C1 segment of cervical spinal cord (tissue), 14 donors: ENCODE data around the gene ZNF672.
"Not testable (repeated sequence)": the region's sequence is repeated elsewhere in the genome, so short reads cannot be mapped to it uniquely, and the experiment has no call there.

Experiments used
- DNase-seq, 14 donors: peaks; one replicate each; lab custom pipeline; 2025; lab: John Stamatoyannopoulos, UW

Gene ZNF672

DNA sequence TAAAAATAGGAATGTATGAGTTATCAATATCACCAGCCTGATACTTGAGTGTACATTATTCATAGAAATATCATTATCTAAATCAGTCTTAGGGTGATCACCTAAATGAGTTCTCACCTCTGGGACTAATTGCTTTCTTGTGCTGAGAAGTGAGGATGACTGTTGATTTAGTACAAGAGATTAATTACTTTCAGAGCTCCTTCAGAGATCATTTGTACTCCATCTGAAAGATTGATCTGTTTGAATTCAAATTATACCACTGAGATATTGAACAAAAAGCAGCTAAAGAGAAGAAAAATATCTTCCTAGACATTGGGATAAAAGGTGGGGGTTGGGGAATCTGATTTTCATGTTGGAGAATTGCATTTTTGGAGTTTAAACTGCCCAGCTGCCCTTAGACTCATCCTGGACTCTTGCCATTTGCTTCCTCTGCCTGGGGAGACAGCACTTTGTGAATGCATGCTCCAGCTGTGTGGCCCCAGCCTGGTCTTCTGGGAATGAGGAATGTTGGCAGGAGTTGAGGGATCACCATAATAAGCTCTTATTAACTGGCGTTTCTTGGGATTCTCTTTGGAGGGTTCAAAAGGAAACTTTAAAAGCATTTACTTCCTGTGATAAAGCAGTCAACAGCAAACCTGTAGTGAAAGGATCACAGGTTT lies 48.3 kb downstream of the ZNF672 start:
- DNase-seq, result no peak

GRCh38 chr1:248889914-248890243 lies 51.9 kb downstream of the ZNF672 start:
- DNase-seq, result not testable (repeated sequence)

DNA sequence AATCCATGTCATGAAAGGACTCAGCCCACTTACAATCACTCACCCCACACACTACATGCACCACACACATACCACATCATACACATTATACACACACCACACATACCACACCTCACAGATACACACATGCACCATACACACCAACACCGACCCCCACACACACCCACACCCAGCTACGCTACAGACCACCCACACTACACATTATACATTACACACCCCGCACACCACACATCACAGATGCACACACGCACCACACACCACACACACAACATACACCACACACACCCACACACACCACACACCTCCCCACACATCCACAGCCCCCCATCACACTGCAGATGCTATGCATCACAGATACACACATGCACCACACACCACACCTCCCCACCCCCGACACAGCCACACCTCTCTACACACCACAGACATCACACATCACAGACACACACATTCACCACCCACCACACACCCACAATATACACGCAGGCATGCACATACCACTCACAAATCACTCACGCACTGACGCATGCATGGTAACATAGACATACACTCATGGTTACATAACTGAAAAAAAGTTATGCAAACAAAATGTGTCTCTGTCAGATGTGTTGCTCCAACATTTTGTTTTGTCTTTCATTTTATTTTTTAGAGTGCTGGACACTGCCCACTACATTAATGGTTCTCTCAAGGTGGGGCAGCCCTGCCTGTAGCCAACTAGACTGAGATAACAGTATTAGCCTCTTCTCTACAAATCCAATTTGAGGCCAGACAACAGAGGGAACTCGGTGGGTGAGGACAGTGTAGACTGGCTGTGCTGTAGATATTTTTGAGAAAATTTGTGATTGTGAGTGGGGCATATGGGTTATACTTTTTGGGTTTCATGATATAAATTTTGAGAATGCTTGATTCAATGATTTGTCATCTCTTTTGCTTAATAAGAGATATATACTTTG lies 52.8 kb downstream of the ZNF672 start:
- DNase-seq, result no peak

- no peak for DNase-seq
These were observed 53.7 kb downstream of the ZNF672 start for GRCh38 chr1:248891758-248892157.

- no peak for DNase-seq
These were observed 54.6 kb downstream of the ZNF672 start for GRCh38 chr1:248892590-248892989.

- no peak for DNase-seq
These were observed 56.8 kb downstream of the ZNF672 start for GRCh38 chr1:248894837-248895236.

- no peak for DNase-seq
These were observed 59.7 kb downstream of the ZNF672 start for GRCh38 chr1:248897412-248898337.
